Stomach (tissue), 9 donors: ENCODE results near the gene MSI2. TPM values are rescaled to one million over a fixed set of nuclear protein-coding genes. Genes with fewer than 3 reads are reported as not detected.
A peak's percentile ranks its signal among the peaks of the same experiment; 100 is the strongest.

Source experiments
- DNase-seq, 2 donors: peaks; one replicate each; pipeline versions ENCODE4 v3.0.0 to v3.0.0-alpha.2; 2013 to 2019
- H3K27ac ChIP-seq, 5 donors: fragments of 200-600 bp in 4 of 5; sonication (generic) in 4 of 5; one replicate each; pipeline ENCODE4 v1.5.1; 2013 to 2019; ENCODE audit warnings: mild to moderate bottlenecking in 1 of 5, moderate library complexity in 1 of 5
- H3K27me3 ChIP-seq, 3 donors: fragments of 200-600 bp; sonication (generic); one replicate each; pipeline ENCODE4 v1.5.1; 2017 to 2019; ENCODE audit warnings: mixed run types in 1 of 3
- H3K36me3 ChIP-seq, 4 donors: fragments of 200-600 bp; sonication (generic); 1 replicate in 3 of 4; 2 replicates in 1 of 4; pipeline ENCODE4 v1.5.1; 2016 to 2019
- H3K4me1 ChIP-seq, 4 donors: fragments of 200-600 bp; sonication (generic); one replicate each; pipeline ENCODE4 v1.5.1; 2016 to 2019
- H3K4me3 ChIP-seq, 4 donors: fragments of 200-600 bp; sonication (generic) in 3 of 4; one replicate each; pipeline ENCODE4 v1.5.1; 2016 to 2019; ENCODE audit warnings: mild to moderate bottlenecking in 1 of 4
- H3K9me3 ChIP-seq, 4 donors: fragments of 200-600 bp; sonication (generic); one replicate each; pipeline ENCODE4 v1.5.1; 2016 to 2019
- EP300 ChIP-seq: sonication (generic); formaldehyde crosslinking; IDR thresholded peaks from one replicate; pipeline ENCODE4 v1.6.1; 2017; ENCODE audit warnings: antibody characterized with exemption
- POLR2A ChIP-seq, 4 donors: fragments of 450-650 bp; IDR thresholded peaks; one replicate each; pipeline ENCODE4 v1.6.1; 2016; ENCODE audit warnings: antibody characterized with exemption in 4 of 4, control low read depth in 2 of 4, mild to moderate bottlenecking in 1 of 4, moderate library complexity in 1 of 4
- POLR2AphosphoS5 ChIP-seq, 3 donors: sonication (generic); formaldehyde crosslinking; IDR thresholded peaks; one replicate each; pipeline ENCODE4 v1.6.1; 2016; ENCODE audit warnings: antibody characterized with exemption in 3 of 3
- whole genome bisulfite sequencing, 5 donors: extraction: QIAGEN DNeasy Blood & Tissue Kit in 3 of 5; methylation state at CpG; one replicate each; pipeline versions ENCODE4 v1.1.5 to v1.1.7; 2013 to 2018; 5-methylcytosine and 5-hydroxymethylcytosine counted together
- intact Hi-C: fragments of 100-400 bp; cut with DNase I; formaldehyde crosslinking; loops from one replicate; pipeline ENCODE4 v1.15.1; 2023; ENCODE audit warnings: low total_unique reads
- polyA plus RNA-seq, 3 donors: library from polyadenylated mRNA; stranded (reverse); fragments of 200-250 nt; gene quantifications; one replicate each; pipeline ENCODE4 v1.2.3, GENCODE V29; 2013
- total RNA-seq, 5 donors: library from RNA; depleted of rRNA; stranded (reverse); fragments of >200 nt; gene quantifications; one replicate each; pipeline versions ENCODE4 v1.1.0 to v1.2.3, GENCODE V29; 2014 to 2016
- TF ChIP-seq, protein P1 (sequence below), 7 experiments: fragments of 450-650 bp in 4 of 7; fragments of 200-600 bp in 3 of 7; sonication (generic) in 3 of 7; IDR thresholded peaks; one replicate each; pipeline ENCODE4 v1.5.1; 2016 to 2019; ENCODE audit warnings: antibody characterized with exemption in 7 of 7, control low read depth in 2 of 7, mild to moderate bottlenecking in 1 of 7
- donor health status: healthy with polysubstance abuse.
- donor health status: Bipolar disorder and iron deficiency.
- donor health status: healthy.

MSI2 gene
- total and polyA plus RNA-seq, 8 donors = 8.3 to 72.4 (median 22.9) TPM

- Histone ChIP-seq H3K4me3 (no peak overlapping the region), H3K4me1 (peaks cover 6 to 33% (median 20%) of the 10 kb centered on the region in 4 donors), H3K36me3 (no peaks in the 10 kb centered on the region), H3K27ac (no peak overlapping the region), H3K9me3 (peaks cover 0 to 10% (median 4%) of the 10 kb centered on the region in 4 donors), H3K27me3 (no peaks in the 10 kb centered on the region)
- WGBS, 5 donors = 84 to 97% (median 95%) methylated on average over 7 of the region's 7 CpGs
- TF ChIP-seq POLR2AphosphoS5 (IDR thresholded peaks at IDR 0.05) (no peak), POLR2A (IDR thresholded peaks at IDR 0.05) (no peak), EP300 (no peak)
- TF ChIP-seq, protein P1, sequence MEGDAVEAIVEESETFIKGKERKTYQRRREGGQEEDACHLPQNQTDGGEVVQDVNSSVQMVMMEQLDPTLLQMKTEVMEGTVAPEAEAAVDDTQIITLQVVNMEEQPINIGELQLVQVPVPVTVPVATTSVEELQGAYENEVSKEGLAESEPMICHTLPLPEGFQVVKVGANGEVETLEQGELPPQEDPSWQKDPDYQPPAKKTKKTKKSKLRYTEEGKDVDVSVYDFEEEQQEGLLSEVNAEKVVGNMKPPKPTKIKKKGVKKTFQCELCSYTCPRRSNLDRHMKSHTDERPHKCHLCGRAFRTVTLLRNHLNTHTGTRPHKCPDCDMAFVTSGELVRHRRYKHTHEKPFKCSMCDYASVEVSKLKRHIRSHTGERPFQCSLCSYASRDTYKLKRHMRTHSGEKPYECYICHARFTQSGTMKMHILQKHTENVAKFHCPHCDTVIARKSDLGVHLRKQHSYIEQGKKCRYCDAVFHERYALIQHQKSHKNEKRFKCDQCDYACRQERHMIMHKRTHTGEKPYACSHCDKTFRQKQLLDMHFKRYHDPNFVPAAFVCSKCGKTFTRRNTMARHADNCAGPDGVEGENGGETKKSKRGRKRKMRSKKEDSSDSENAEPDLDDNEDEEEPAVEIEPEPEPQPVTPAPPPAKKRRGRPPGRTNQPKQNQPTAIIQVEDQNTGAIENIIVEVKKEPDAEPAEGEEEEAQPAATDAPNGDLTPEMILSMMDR (IDR thresholded peaks at IDR 0.05) = no peak
- peak in 1 of 2 donors; percentile 25 for DNase-seq
- intact Hi-C loops = no loop called here
Measured at GRCh38 chr17:57377094-57377493, 120.8 kb downstream of the MSI2 start.

DNA sequence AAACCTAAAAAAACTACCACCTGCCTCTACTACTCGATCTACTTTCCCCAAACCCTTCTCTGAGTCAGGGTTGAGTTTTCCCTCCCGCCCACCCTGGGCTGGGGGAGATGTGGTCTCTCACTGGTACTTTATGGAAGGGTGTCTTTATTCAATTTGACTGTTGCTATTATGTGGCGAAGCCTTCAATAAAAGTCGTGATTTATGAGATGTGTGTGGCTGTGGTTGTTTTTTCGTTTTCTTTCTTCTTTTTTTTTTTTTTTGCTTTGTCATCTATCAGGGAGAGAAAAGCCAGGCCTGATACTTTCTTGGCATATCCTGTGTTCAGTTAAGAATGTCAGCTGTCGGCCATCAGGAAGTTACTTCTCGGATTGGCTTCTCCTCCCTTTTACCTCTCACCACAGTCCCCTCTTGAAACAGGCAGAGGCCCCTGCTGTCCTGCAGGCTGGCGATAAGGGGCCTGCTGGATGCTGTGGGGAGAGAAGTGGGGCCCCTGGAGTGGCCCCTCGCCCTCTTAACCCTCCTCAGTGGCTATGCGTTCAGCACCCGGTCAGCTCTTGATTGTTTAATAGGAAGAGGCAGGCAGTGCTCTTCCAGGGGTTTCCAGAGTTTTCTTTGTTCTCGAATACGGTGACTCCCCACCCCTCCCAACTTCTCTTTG is 123.0 kb downstream of the MSI2 start:
- H3K36me3 ChIP-seq = peaks cover 0 to 7% (median 1%) of the 10 kb centered on the region in 4 donors
- H3K4me3 ChIP-seq = no peak overlapping the region
- H3K4me1 ChIP-seq = peaks cover 0 to 29% (median 16%) of the 10 kb centered on the region in 4 donors
- WGBS, 5 donors = 59 to 71% (median 61%) methylated on average over 13 of the region's 13 CpGs
- H3K27me3 ChIP-seq = no peaks in the 10 kb centered on the region
- DNase-seq = peak in 1 of 2 donors; percentile 72
- intact Hi-C loops = no loop called here
- TF ChIP-seq POLR2AphosphoS5 (IDR thresholded peaks at IDR 0.05) (no peak), POLR2A (IDR thresholded peaks at IDR 0.05) (no peak), EP300 (no peak)
- TF ChIP-seq, protein P1 (IDR thresholded peaks at IDR 0.05) = no peak
- peaks cover 3 to 6% (median 4%) of the 10 kb centered on the region in 4 donors for H3K9me3 ChIP-seq
- peak overlapping the region in 1 of 5 donors; percentile 17 for H3K27ac ChIP-seq

DNA sequence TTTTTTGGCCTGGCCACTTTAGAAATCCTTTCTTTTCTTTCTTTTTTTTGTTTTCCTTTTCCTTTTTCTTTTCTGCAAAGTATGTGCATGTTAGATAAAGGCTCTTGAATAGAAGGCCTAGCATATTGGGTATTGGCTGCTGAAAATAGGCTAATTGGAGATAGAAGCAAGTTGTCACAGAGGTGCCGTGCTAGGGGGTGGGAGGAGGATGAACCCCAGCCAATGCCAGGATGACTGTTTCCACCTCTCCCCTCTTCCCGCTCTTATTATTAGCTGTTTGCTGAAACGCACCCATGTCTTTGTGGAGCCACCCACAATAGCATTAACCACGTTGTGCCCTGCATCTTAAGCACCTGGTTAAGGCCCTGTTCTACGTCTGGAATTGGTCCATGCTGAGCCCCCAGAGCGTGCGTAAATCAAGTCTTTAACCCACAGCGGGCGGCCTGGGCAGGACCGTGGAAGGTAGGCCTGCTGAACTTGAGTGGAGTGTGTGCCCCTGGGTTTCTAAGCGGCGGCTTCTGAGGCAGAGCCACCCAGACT is 123.6 kb downstream of the MSI2 start:
- TF ChIP-seq EP300 (no peak), POLR2AphosphoS5 (IDR thresholded peaks at IDR 0.05) (no peak), POLR2A (IDR thresholded peaks at IDR 0.05) (no peak)
- TF ChIP-seq, protein P1 (IDR thresholded peaks at IDR 0.05) = no peak

GRCh38 chr17:57381498-57381897 is 125.2 kb downstream of the MSI2 start:
- no peak for DNase-seq
- H3K9me3 ChIP-seq = peaks cover 3 to 8% (median 4%) of the 10 kb centered on the region in 4 donors
- no peak overlapping the region for H3K27ac ChIP-seq
- intact Hi-C loops = no loop called here
- no peak overlapping the region for H3K4me3 ChIP-seq
- peaks cover 0 to 7% (median 2%) of the 10 kb centered on the region in 4 donors for H3K36me3 ChIP-seq
- WGBS, 5 donors = 88 to 98% (median 95%) methylated on average over 4 of the region's 4 CpGs
- H3K4me1 ChIP-seq = peaks cover 0 to 16% (median 5%) of the 10 kb centered on the region in 4 donors
- no peaks in the 10 kb centered on the region for H3K27me3 ChIP-seq
- TF ChIP-seq POLR2A (IDR thresholded peaks at IDR 0.05) (no peak), POLR2AphosphoS5 (IDR thresholded peaks at IDR 0.05) (no peak), EP300 (no peak)
- TF ChIP-seq, protein P1 (IDR thresholded peaks at IDR 0.05) = no peak

More for the DNA sequence above, 123.6 kb downstream of the MSI2 start:
- Histone ChIP-seq H3K4me3 (no peak overlapping the region), H3K27me3 (no peaks in the 10 kb centered on the region), H3K27ac (no peak overlapping the region), H3K36me3 (peaks cover 0 to 7% (median 2%) of the 10 kb centered on the region in 4 donors), H3K9me3 (peaks cover 3 to 8% (median 4%) of the 10 kb centered on the region in 4 donors), H3K4me1 (peaks cover 0 to 29% (median 15%) of the 10 kb centered on the region in 4 donors)
- 92 to 95% (median 94%) methylated on average over 10 to 12 of the region's 12 CpGs for WGBS, 5 donors
- intact Hi-C loops = no loop called here
- no peak for DNase-seq
